Measurements from ENCODE around the gene P2RX2.

- TF ChIP-seq POLR2A (IDR thresholded peaks at IDR 0.05; ENCODE audit: low read depth, low read length), result no peak
- TF ChIP-seq CTCF (conservative IDR thresholded peaks at IDR 0.05; ENCODE audit: low read depth, low read length), result no peak
- TF ChIP-seq, protein P1, sequence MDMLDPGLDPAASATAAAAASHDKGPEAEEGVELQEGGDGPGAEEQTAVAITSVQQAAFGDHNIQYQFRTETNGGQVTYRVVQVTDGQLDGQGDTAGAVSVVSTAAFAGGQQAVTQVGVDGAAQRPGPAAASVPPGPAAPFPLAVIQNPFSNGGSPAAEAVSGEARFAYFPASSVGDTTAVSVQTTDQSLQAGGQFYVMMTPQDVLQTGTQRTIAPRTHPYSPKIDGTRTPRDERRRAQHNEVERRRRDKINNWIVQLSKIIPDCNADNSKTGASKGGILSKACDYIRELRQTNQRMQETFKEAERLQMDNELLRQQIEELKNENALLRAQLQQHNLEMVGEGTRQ (IDR thresholded peaks at IDR 0.05; ENCODE audit: low read depth, low read length), result no peak
- TF ChIP-seq FOS (IDR thresholded peaks at IDR 0.05; ENCODE audit: low read depth, low read length), result no peak
- TF ChIP-seq RFX5 (IDR thresholded peaks at IDR 0.05; ENCODE audit: low read depth, low read length), result no peak
- no peak for TF ChIP-seq CHD1 (IDR thresholded peaks at IDR 0.05; ENCODE audit: low read depth, low read length)
- TF ChIP-seq MAFK (IDR thresholded peaks at IDR 0.05; ENCODE audit: low read depth, low read length), result no peak
- TF ChIP-seq RAD21 (IDR thresholded peaks at IDR 0.05; ENCODE audit: low read length), result no peak
- no peak for TF ChIP-seq MXI1 (IDR thresholded peaks at IDR 0.05; ENCODE audit: borderline replicate concordance, low read depth, low read length)
- no peak for TF ChIP-seq CEBPB (IDR thresholded peaks at IDR 0.05; ENCODE audit: low read depth, low read length)
- TF ChIP-seq SMC3 (IDR thresholded peaks at IDR 0.05; ENCODE audit: low read depth, low read length), result no peak
Observed at GRCh38 chr12:132611620-132612019, 7.0 kb upstream of the P2RX2 start.

Measured in IMR-90 (cell line).